Dendritic cell treated with granulocyte-macrophage colony-stimulating factor and Interleukin-4, amounts not matched to agents 40 ng/mL and 50 ng/mL, for 4 days (primary cell): ENCODE data around the gene ITGA2.
A peak's percentile ranks its signal among the peaks of the same experiment; 100 is the strongest.
"Not testable (repeated sequence)": the region's sequence is repeated elsewhere in the genome, so short reads cannot be mapped to it uniquely, and the experiment has no call there.

Source experiments
- H3K27ac Mint-ChIP-seq: one replicate; pipeline ENCODE4 v1.8.0; 2022; ENCODE audit warnings: mild to moderate bottlenecking, mixed read lengths
- H3K27me3 Mint-ChIP-seq: one replicate; pipeline ENCODE4 v1.8.0; 2022; ENCODE audit warnings: mild to moderate bottlenecking, mixed read lengths
- H3K36me3 Mint-ChIP-seq: one replicate; pipeline ENCODE4 v1.8.0; 2022; ENCODE audit warnings: low read depth, mixed read lengths
- H3K4me1 Mint-ChIP-seq: one replicate; pipeline ENCODE4 v1.8.0; 2022; ENCODE audit warnings: low read depth, mixed read lengths
- H3K4me3 Mint-ChIP-seq: one replicate; pipeline ENCODE4 v1.8.0; 2022; ENCODE audit warnings: mild to moderate bottlenecking, moderate library complexity, mixed read lengths
- H3K9me3 Mint-ChIP-seq: one replicate; pipeline ENCODE4 v1.8.0; 2022; ENCODE audit warnings: mixed read lengths
- intact Hi-C: fragments of 100-400 bp; cut with micrococcal nuclease; formaldehyde crosslinking; loops from one replicate; pipeline ENCODE4 v1.15.0; 2022

The ITGA2 gene

DNA sequence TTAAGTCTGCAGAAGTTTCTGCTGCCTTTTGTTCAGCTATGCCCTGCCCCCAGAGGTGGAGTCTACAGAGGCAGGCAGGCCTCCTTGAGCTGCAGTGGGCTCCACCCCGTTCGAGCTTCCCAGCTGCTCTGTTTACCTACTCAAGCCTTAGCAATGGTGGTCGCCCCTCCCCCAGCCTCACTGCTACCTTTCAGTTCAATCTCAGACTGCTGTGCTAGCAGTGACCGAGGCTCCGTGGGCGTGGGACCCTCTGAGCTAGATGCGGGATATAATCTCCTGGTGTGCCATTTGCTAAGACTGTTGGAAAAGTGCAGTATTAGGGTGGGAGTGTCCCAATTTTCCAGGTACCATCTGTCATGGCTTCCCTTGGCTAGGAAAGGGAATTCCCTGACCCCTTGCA lies 13.0 kb upstream of the ITGA2 start:
- H3K27me3 Mint-ChIP-seq, H3K36me3 Mint-ChIP-seq, H3K27ac Mint-ChIP-seq, H3K4me3 Mint-ChIP-seq, H3K4me1 Mint-ChIP-seq, intact Hi-C loops: not testable (repeated sequence)
- peaks cover 24% of the 10 kb centered on the region for H3K9me3 Mint-ChIP-seq

DNA sequence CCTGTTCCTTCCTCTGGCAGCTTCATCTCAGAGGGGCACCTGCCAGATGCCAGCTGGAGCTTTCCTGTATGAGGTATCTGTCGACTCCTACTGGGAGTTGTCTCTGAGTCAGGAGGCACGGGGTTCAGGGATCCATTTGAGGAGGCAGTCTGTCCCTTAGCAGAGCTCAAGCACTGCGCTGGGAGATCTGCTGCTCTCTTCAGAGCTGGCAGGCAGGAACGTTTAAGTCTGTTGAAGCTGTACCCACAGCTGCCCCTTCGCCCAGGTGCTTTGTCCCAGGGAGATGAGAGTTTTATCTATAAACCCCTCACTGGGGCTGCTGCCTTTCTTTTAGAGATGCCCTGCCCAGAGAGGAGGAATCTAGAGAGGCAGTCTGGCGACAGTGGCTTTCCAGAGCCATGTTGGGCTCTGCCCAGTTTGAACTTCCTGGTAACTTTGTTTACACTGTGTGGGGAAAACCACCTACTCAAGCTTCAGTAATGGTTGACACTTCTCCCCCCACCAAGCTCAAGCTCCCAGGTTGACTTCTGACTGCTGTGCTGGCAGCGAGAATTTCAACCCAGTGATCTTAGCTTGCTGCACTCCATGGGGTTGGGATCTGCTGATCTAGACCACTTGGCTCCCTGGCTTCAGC lies 11.8 kb upstream of the ITGA2 start:
- no peaks in the 10 kb centered on the region for H3K27me3 Mint-ChIP-seq
- H3K36me3 Mint-ChIP-seq = no peaks in the 10 kb centered on the region
- no peak overlapping the region for H3K27ac Mint-ChIP-seq
- peaks cover 24% of the 10 kb centered on the region for H3K9me3 Mint-ChIP-seq
- no peak overlapping the region for H3K4me3 Mint-ChIP-seq
- H3K4me1 Mint-ChIP-seq = no peaks in the 10 kb centered on the region
- intact Hi-C loops = no loop called here

DNA sequence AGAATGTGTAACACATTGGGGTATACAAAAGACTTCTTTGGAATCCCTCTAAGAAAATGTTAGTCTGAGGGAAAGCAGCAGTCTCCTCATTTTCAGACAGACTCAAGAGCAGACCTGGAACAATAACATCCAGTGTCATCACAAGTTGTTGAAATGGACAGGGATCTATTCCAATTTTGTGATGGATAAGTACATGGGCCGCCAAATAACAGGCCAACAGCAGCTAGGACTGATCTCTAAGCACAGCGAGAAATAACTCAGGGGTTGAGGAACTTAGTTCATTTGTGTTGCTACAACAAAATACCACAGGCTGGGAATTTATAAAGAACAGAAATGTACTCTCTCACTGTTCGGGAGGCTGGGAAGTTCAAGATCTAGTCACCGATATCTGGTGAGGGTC lies 7.6 kb upstream of the ITGA2 start:
- intact Hi-C loops = no loop called here
- Mint-ChIP-seq H3K36me3 (no peaks in the 10 kb centered on the region), H3K4me3 (no peak overlapping the region), H3K27ac (no peak overlapping the region), H3K9me3 (peaks cover 7% of the 10 kb centered on the region), H3K4me1 (no peaks in the 10 kb centered on the region), H3K27me3 (peaks cover 9% of the 10 kb centered on the region)

DNA sequence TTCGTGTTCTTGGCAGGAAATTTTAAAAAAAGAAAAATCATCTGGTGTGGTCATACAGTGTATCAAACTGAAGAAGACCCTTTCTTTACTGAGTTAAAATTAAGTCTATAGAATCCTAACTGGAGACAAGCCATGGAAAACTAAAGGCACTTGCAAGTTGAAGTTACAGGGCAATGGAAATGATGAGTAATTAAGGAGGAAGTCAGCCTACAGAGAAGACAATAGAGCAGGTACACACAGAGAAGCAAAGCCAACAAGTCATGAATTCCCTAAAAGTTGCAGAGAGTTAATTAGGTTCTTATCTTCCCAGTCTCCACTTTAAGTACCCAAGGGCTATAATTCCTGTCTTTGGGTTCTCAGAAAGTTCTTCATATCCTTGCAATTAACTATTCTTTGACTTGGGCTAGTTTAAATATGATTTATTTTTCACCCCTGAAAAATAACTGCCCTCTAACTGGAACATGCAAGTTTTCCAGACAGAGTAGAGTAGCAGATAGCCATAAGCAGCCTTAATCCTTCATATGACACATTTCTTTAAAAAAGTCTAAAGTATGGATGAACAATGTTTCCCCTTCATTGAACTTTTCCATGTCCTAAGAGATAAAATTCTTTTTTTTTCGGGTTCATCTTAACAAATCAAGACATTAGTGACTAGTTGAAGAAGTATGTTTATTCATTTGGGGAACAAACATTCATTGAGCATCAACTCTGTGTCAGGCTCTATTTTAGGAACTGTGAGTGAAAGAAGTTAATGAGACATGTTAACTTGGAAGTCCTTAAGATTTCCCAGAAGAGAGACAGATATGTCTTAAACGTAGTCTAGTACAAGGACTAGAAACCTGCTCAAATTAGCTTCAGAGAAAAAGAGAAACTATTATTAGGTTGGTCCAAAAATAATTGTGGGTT lies 5.2 kb upstream of the ITGA2 start:
- Mint-ChIP-seq H3K36me3 (no peaks in the 10 kb centered on the region), H3K4me3 (no peak overlapping the region), H3K27ac (no peak overlapping the region), H3K9me3 (no peaks in the 10 kb centered on the region), H3K27me3 (peaks cover 24% of the 10 kb centered on the region), H3K4me1 (peaks cover 5% of the 10 kb centered on the region)
- intact Hi-C loops = no loop called here

DNA sequence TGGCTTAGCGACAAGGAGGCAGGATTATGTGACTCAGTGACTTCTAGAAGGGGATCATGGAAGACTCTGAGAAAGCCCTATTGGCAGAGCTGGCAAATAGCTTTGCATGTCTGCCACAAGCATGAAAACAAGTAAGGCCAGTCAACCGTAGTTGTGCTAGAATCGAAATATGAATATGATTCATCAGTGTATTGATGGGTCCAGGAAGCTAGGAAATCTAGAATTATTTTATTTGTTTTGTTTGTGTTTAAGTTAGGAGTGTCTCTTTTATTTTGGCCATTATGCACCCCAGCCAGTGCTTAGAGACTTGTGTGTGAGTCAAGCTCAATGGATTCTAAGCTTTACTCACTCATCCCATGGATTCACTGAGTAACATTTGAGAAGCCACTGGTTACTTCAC lies 3.8 kb upstream of the ITGA2 start:
- intact Hi-C loops = no loop called here
- Mint-ChIP-seq H3K4me1 (peaks cover 16% of the 10 kb centered on the region), H3K27me3 (peaks cover 36% of the 10 kb centered on the region), H3K27ac (no peak overlapping the region), H3K36me3 (no peaks in the 10 kb centered on the region), H3K4me3 (no peak overlapping the region), H3K9me3 (no peaks in the 10 kb centered on the region)

DNA sequence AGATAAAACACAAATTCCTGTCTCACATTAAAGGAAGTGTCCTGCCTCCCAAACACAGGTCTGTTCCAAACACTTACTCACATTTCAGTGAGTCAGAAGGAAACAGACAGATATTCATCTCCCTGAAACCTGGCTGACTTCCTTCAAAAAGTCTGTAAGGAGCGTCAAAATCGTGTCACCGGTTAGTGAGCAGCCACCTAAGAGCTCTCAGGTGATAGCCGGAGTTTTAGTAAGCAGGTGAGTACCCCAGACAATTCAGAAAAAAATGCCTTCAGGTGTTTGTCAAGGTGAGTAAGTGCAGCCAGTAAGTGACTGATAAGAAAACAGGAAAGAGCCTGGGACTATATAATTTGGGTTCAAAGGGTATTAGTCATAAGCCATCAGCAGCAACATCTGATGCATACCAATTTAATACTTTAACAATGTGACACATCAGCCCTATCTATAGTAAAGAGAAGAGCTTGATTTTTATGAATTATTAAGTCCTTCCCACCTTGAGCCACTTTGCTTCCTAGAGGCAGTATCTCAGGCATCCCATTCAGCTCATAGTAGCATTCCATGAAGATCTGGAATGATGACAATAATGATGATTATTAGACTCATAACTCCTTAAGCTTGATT lies 1.3 kb upstream of the ITGA2 start:
- H3K27ac Mint-ChIP-seq = no peak overlapping the region
- H3K27me3 Mint-ChIP-seq = peaks cover 41% of the 10 kb centered on the region
- peaks cover 17% of the 10 kb centered on the region for H3K4me1 Mint-ChIP-seq
- H3K36me3 Mint-ChIP-seq = no peaks in the 10 kb centered on the region
- intact Hi-C loops = no loop called here
- H3K4me3 Mint-ChIP-seq = no peak overlapping the region
- no peaks in the 10 kb centered on the region for H3K9me3 Mint-ChIP-seq

DNA sequence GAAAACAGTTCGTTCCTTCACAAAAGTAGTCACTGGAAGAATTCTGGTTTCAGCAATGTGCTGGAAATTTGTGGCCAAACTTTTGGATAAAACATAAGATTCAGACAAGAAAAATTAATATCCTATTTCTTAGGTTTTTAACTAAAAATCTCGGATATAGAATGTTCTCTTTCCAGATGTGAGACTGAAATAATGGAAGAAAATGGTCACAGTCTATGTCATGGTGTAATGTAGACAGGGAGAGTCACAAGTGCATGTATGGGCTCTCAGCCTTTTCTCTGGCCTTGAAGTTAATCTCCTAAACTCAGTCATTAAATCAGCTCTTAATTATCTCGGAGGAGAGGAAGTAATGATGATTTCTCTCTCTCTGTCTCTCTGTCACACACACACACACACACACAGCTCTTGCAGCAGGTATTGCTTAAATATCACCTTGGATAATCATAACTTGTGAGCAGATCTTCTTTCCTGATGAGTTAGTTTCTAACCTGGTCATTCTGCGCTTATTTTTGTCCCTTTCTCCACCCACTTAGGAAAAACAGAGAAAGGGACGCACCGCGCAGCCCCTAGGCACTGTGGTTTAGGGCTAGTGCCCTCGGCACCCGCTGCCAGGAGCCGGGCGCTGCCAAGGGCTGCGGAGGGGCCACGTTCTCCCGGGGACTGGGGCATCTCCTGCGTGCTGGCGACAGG lies 672 bp upstream of the ITGA2 start:
- Mint-ChIP-seq H3K4me3 (peak overlapping the region; percentile 73), H3K9me3 (no peaks in the 10 kb centered on the region), H3K4me1 (peaks cover 17% of the 10 kb centered on the region), H3K27me3 (peaks cover 41% of the 10 kb centered on the region), H3K27ac (no peak overlapping the region), H3K36me3 (no peaks in the 10 kb centered on the region)
- intact Hi-C loops = no loop called here

DNA sequence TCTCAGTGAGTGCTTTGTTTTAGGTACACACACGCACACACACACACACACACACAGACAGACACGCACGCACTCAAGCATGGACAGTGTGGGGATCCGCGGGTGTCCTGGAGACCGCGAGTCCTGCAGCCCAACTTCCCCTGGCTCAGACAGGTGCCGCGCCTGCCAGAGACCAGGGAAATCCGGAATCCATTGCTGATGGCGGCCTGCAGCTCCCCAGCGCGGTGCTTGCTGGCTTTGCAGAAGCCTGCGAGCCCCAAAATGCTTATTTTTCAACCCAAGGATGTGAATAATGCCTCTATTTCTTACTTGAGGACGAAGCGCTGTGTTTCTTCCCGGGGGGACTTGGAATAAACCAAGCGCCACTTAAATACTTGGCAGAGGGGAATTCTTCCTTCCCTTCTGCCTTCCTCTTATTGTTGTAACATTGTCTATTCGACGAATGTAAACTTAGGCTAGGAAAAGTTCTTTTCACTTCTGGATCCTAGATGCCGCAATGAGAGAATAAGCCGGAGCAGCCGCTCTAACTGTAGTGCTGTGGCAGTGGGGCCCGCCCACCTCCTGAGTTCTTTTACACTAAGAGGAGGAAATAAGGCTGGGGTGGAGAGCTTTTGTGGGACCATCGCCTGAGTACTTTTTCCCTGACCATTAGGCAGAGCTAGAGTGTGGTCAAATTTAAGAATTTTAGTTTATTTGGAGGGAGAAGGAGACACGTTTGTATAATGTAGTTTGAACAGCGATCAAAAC lies 802 bp downstream of the ITGA2 start:
- Mint-ChIP-seq H3K27ac (no peak overlapping the region), H3K27me3 (peaks cover 40% of the 10 kb centered on the region), H3K4me3 (peak overlapping the region; percentile 73), H3K36me3 (no peaks in the 10 kb centered on the region), H3K4me1 (peaks cover 17% of the 10 kb centered on the region), H3K9me3 (no peaks in the 10 kb centered on the region)
- intact Hi-C loops = no loop called here

DNA sequence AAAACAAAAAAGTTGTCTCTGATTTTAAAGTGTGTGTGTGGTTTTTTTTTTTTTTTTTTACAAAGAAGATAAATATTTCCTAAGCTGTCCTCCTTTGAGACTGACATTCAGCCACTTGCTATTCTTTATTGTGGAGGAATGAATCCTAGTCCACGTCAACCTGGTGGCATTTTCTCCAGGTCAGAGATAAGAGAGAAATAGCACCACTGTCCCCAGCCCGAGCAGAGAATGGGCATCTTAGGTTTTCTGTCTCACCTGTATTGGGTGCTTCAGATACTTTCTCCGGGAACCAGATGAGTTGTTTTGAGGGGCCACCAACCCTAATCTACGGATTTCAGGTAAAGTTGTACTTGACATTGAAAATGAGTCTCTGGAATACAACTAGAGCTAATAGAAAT lies 1.4 kb downstream of the ITGA2 start:
- H3K36me3 Mint-ChIP-seq = no peaks in the 10 kb centered on the region
- peaks cover 38% of the 10 kb centered on the region for H3K27me3 Mint-ChIP-seq

DNA sequence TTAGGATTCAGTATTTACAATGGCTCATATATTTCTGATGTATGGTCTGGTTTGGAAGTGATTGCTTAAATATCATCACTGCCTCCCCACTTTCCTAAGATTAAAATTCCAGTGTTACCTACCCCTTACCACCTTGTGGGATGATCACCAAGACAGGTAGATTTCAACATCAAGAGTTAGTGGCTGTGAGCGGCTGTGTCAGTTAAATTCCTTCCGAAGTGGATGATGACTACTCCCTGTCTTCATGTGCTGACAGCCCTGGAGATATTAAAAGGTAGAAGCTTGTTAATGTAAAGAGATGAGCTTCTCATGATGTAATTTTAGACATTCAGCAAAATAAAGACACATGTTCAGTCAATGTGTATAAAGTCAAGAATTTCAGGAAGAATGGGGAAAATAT lies 4.2 kb downstream of the ITGA2 start:
- no peaks in the 10 kb centered on the region for H3K36me3 Mint-ChIP-seq
- H3K4me1 Mint-ChIP-seq = peaks cover 17% of the 10 kb centered on the region
- no peak overlapping the region for H3K4me3 Mint-ChIP-seq
- H3K27me3 Mint-ChIP-seq = peaks cover 22% of the 10 kb centered on the region
- intact Hi-C loops = no loop called here
- no peaks in the 10 kb centered on the region for H3K9me3 Mint-ChIP-seq
- no peak overlapping the region for H3K27ac Mint-ChIP-seq

More for the DNA sequence above, 1.4 kb downstream of the ITGA2 start:
- Mint-ChIP-seq H3K27ac (no peak overlapping the region), H3K4me3 (no peak overlapping the region), H3K4me1 (peaks cover 17% of the 10 kb centered on the region), H3K9me3 (no peaks in the 10 kb centered on the region)
- intact Hi-C loops = no loop called here

DNA sequence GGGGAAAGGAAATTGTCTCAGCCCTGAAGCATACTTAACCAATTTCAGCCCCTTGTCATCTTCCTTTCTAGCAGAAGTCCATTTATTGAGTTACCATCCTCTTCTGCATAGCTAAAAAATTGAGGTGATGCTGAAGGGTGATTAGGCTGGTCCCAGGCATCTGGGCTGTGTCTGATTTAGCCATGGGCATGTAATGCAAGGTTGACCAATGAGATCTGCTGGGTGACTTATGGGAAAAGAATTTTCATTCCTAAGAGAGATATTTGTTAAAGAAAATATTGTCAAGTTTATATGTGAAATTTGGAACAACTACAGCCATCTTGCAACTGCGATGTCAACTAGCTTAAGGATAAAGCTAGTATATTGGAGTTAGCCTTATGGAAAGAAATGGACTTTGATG lies 5.1 kb downstream of the ITGA2 start:
- no peak overlapping the region for H3K4me3 Mint-ChIP-seq
- H3K27me3 Mint-ChIP-seq = peaks cover 16% of the 10 kb centered on the region
- H3K27ac Mint-ChIP-seq = no peak overlapping the region
- intact Hi-C loops = no loop called here
- peaks cover 11% of the 10 kb centered on the region for H3K4me1 Mint-ChIP-seq
- no peaks in the 10 kb centered on the region for H3K36me3 Mint-ChIP-seq
- no peaks in the 10 kb centered on the region for H3K9me3 Mint-ChIP-seq

DNA sequence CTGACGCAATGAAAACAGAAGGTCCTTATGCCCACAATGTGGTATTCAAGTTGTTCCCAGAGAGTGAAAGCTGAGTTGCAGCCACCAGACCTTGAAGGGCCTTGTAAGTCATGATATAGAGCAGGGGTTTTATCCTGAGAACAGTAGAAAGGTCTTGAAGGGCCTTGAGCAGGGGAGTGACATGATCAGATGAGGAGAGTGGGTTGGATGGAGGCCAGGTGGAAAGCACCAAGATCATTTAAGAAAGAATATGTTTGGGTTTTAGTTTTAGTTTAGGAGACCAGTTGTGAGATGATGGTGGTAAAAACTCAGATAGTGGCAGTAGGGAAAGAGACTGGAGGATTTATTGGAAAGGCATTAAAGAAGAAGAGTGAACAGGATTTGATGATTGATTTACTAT lies 5.9 kb downstream of the ITGA2 start:
- Mint-ChIP-seq H3K27me3 (peaks cover 7% of the 10 kb centered on the region), H3K27ac (no peak overlapping the region), H3K4me1 (peaks cover 3% of the 10 kb centered on the region), H3K36me3 (no peaks in the 10 kb centered on the region), H3K4me3 (no peak overlapping the region), H3K9me3 (no peaks in the 10 kb centered on the region)
- intact Hi-C loops = no loop called here

DNA sequence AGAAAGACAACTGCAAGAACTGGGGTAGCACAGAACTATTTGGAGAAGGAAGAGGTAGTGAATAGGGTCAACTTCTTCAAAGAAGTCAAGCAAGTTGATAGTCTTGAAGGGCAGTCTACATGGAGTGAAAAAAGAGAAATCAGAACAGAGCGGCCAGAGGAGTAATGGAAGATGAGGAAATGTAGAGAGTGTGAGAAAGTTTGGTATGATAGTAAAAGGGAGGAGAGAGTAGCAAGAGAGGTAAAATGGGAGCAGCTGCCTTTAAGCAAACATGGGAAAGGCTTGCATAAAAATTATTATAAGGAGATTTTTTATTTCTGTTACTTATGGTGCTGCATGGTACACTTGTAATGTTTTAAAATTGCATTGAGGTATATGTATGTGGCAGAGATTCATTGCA lies 6.8 kb downstream of the ITGA2 start:
- intact Hi-C loops = no loop called here
- Mint-ChIP-seq H3K27me3 (peaks cover 2% of the 10 kb centered on the region), H3K4me1 (no peaks in the 10 kb centered on the region), H3K27ac (no peak overlapping the region), H3K4me3 (no peak overlapping the region), H3K36me3 (no peaks in the 10 kb centered on the region), H3K9me3 (no peaks in the 10 kb centered on the region)
